Neural cell (in vitro differentiated cells): ENCODE measurements around the gene ATOH8. TPM values are rescaled to one million over a fixed set of nuclear protein-coding genes. Genes with fewer than 3 reads are reported as not detected.

ENCODE experiments used
- H2AFZ ChIP-seq: fragments of 200-600, 300-800 bp; sonication (generic), shearing (Covaris generic); 2 replicates; pipeline ENCODE4 v1.6.0; 2014; ENCODE audit warnings: low read depth, mild to moderate bottlenecking, antibody characterized with exemption, low read length, moderate library complexity
- H3F3A ChIP-seq: fragments of 200-600 bp; shearing (Covaris generic); 2 replicates; pipeline ENCODE4 v1.6.1; 2016; ENCODE audit warnings: mild to moderate bottlenecking, moderate library complexity, mixed read lengths, antibody characterized with exemption, low read length; ENCODE audit not compliant: insufficient read depth, poor library complexity, severe bottlenecking
- H3K27ac ChIP-seq: fragments of 200-600, 300-800 bp; sonication (generic), shearing (Covaris generic); 2 replicates; pipeline ENCODE4 v1.5.1; 2014; ENCODE audit warnings: mild to moderate bottlenecking, low read length, moderate library complexity
- H3K27me3 ChIP-seq: fragments of 300-800, 200-600 bp; sonication (generic), shearing (Covaris generic); 2 replicates; pipeline ENCODE4 v1.6.0; 2014; ENCODE audit warnings: mild to moderate bottlenecking, low read depth, low read length, moderate library complexity; ENCODE audit not compliant: insufficient read depth
- H3K36me3 ChIP-seq: fragments of 300-800, 200-600 bp; sonication (generic), shearing (Covaris generic); 2 replicates; pipeline ENCODE4 v1.5.1; 2014; ENCODE audit warnings: mild to moderate bottlenecking, antibody characterized with exemption, low read length, moderate library complexity; ENCODE audit not compliant: insufficient read depth
- H3K4me2 ChIP-seq: fragments of 300-800, 200-600 bp; sonication (generic), shearing (Covaris generic); 2 replicates; pipeline ENCODE4 v1.6.0; 2014; ENCODE audit warnings: mild to moderate bottlenecking, low read length
- H3K4me3 ChIP-seq: fragments of 300-800, 200-600 bp; sonication (generic), shearing (Covaris generic); 2 replicates; pipeline ENCODE4 v1.5.1; 2014; ENCODE audit warnings: mild to moderate bottlenecking, low read length, moderate library complexity
- H3K79me2 ChIP-seq: fragments of 200-600 bp; shearing (Covaris generic); replicated peaks from 2 replicates; pipeline ENCODE4 v1.6.0; 2014; ENCODE audit warnings: mild to moderate bottlenecking, low read length, moderate library complexity; ENCODE audit not compliant: insufficient read depth
- H3K9ac ChIP-seq: fragments of 300-800, 200-600 bp; sonication (generic), shearing (Covaris generic); 2 replicates; pipeline ENCODE4 v1.6.1; 2016; ENCODE audit warnings: mild to moderate bottlenecking, low read length, mixed read lengths
- H3K9me2 ChIP-seq: fragments of 200-600 bp; shearing (Covaris generic); 2 replicates; pipeline ENCODE4 v1.6.1; 2016; ENCODE audit warnings: mild to moderate bottlenecking, low read length, mixed read lengths; ENCODE audit not compliant: insufficient read depth
- H3K9me3 ChIP-seq: fragments of 200-600, 300-800 bp; sonication (generic), shearing (Covaris generic); 2 replicates; pipeline ENCODE4 v1.6.1; 2016; ENCODE audit warnings: mild to moderate bottlenecking, mixed run types, low read length, moderate library complexity, mixed read lengths
- H4K20me1 ChIP-seq: fragments of 200-600 bp; shearing (Covaris generic); 2 replicates; pipeline ENCODE4 v1.6.1; 2016; ENCODE audit warnings: mild to moderate bottlenecking, mixed run types; ENCODE audit not compliant: insufficient read depth
- EP300 ChIP-seq: fragments of 450-650 bp; conservative IDR thresholded peaks from 2 replicates; pipeline ENCODE4 v1.6.1; 2014; ENCODE audit warnings: antibody characterized with exemption, mild to moderate bottlenecking, moderate library complexity; ENCODE audit not compliant: poor library complexity, severe bottlenecking
- EZH2 ChIP-seq: fragments of 200-600, 300-800 bp; shearing (Covaris generic), sonication (generic); IDR thresholded peaks from 2 replicates; pipeline ENCODE4 v1.6.1; 2014; ENCODE audit warnings: antibody characterized with exemption, low read length, borderline replicate concordance, mild to moderate bottlenecking; ENCODE audit not compliant: insufficient read depth, poor library complexity, severe bottlenecking
- MXI1 ChIP-seq: fragments of 450-650 bp; conservative IDR thresholded peaks from 2 replicates; pipeline ENCODE4 v1.6.1; 2014; ENCODE audit warnings: antibody characterized with exemption, mild to moderate bottlenecking; ENCODE audit not compliant: poor library complexity, severe bottlenecking
- POLR2AphosphoS5 ChIP-seq: IDR thresholded peaks from 2 replicates; pipeline ENCODE4 v1.6.1; 2012
- RAD21 ChIP-seq: fragments of 450-650 bp; conservative IDR thresholded peaks from 2 replicates; pipeline ENCODE4 v1.6.1; 2014; ENCODE audit warnings: antibody characterized with exemption, mild to moderate bottlenecking, moderate library complexity
- SMC3 ChIP-seq: fragments of 450-650 bp; conservative IDR thresholded peaks from 2 replicates; pipeline ENCODE4 v1.6.1; 2014; ENCODE audit warnings: antibody characterized with exemption, mild to moderate bottlenecking, moderate library complexity; ENCODE audit not compliant: poor library complexity
- TAF1 ChIP-seq: IDR thresholded peaks from 2 replicates; pipeline ENCODE4 v1.6.1; 2012; ENCODE audit warnings: low read depth
- polyA minus RNA-seq: library from RNA; depleted of rRNA, polyadenylated mRNA; stranded (reverse); fragments of >200 nt; gene quantifications from 2 replicates; pipeline ENCODE4 v1.2.3, GENCODE V29; 2014
- polyA plus RNA-seq: library from polyadenylated mRNA; depleted of rRNA; stranded (reverse); fragments of >200 nt; gene quantifications from 2 replicates; pipeline ENCODE4 v1.2.3, GENCODE V29; 2014
- TF ChIP-seq, protein P1 (sequence below): IDR thresholded peaks from 2 replicates; pipeline ENCODE4 v1.6.1; 2012; ENCODE audit warnings: borderline replicate concordance
- TF ChIP-seq, protein P2 (sequence below): fragments of 450-650 bp; IDR thresholded peaks from 2 replicates; pipeline ENCODE4 v1.5.1; 2014; ENCODE audit warnings: antibody characterized with exemption, mild to moderate bottlenecking, moderate library complexity; ENCODE audit not compliant: poor library complexity, severe bottlenecking

The ATOH8 gene, protein sequence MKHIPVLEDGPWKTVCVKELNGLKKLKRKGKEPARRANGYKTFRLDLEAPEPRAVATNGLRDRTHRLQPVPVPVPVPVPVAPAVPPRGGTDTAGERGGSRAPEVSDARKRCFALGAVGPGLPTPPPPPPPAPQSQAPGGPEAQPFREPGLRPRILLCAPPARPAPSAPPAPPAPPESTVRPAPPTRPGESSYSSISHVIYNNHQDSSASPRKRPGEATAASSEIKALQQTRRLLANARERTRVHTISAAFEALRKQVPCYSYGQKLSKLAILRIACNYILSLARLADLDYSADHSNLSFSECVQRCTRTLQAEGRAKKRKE
- 0.92 and 1.6 TPM in 2 replicates for polyA plus RNA-seq
- 0.35 and 1.5 TPM in 2 replicates for polyA minus RNA-seq

DNA sequence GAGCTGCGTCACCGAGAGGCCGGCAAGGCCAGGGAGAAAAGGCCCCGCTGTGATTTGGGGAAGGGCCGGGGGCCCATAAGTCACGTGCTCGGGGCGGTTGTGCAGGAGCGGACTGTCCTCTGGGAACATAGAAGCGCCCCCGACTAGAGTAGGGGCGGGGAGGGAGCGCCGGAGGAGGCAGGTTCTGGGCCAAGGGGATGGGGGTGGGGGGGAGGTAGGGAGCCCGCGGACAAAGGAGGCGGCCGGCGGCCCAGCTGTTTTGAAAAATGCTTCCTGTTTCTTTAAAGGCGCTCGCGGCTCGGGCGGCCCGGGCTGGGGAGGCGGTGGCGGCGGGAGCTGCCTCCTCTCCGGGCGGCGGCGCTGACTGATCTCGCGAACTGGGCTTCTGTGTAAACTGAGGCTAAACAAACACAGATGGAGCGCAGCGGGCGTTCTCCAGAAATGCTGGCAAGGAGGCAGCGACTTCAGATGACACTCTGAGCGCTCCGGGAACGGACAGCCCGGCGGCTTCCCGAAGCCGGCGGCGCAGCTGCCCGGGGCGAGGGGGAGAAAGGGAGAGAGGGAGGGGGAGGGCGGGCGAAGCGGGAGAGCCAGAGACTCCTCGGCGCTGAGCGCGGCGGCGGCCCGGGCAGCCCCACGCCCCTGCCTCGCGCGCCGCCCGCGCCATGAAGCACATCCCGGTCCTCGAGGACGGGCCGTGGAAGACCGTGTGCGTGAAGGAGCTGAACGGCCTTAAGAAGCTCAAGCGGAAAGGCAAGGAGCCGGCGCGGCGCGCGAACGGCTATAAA is at the start of gene ATOH8:
ATOH8 (plus strand) TSS at position 467 of the 788 bp plus-strand sequence; CDS start at position 666, 199 bp downstream.
- no peaks in the 10 kb centered on the region for H4K20me1 ChIP-seq
- TF ChIP-seq EZH2 (no peak), SMC3 (no peak), EP300 (no peak), RAD21 (no peak), POLR2AphosphoS5 (no peak), MXI1 (no peak), TAF1 (no peak)
- TF ChIP-seq, protein P1, sequence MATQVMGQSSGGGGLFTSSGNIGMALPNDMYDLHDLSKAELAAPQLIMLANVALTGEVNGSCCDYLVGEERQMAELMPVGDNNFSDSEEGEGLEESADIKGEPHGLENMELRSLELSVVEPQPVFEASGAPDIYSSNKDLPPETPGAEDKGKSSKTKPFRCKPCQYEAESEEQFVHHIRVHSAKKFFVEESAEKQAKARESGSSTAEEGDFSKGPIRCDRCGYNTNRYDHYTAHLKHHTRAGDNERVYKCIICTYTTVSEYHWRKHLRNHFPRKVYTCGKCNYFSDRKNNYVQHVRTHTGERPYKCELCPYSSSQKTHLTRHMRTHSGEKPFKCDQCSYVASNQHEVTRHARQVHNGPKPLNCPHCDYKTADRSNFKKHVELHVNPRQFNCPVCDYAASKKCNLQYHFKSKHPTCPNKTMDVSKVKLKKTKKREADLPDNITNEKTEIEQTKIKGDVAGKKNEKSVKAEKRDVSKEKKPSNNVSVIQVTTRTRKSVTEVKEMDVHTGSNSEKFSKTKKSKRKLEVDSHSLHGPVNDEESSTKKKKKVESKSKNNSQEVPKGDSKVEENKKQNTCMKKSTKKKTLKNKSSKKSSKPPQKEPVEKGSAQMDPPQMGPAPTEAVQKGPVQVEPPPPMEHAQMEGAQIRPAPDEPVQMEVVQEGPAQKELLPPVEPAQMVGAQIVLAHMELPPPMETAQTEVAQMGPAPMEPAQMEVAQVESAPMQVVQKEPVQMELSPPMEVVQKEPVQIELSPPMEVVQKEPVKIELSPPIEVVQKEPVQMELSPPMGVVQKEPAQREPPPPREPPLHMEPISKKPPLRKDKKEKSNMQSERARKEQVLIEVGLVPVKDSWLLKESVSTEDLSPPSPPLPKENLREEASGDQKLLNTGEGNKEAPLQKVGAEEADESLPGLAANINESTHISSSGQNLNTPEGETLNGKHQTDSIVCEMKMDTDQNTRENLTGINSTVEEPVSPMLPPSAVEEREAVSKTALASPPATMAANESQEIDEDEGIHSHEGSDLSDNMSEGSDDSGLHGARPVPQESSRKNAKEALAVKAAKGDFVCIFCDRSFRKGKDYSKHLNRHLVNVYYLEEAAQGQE, result no peak
- TF ChIP-seq, protein P2, sequence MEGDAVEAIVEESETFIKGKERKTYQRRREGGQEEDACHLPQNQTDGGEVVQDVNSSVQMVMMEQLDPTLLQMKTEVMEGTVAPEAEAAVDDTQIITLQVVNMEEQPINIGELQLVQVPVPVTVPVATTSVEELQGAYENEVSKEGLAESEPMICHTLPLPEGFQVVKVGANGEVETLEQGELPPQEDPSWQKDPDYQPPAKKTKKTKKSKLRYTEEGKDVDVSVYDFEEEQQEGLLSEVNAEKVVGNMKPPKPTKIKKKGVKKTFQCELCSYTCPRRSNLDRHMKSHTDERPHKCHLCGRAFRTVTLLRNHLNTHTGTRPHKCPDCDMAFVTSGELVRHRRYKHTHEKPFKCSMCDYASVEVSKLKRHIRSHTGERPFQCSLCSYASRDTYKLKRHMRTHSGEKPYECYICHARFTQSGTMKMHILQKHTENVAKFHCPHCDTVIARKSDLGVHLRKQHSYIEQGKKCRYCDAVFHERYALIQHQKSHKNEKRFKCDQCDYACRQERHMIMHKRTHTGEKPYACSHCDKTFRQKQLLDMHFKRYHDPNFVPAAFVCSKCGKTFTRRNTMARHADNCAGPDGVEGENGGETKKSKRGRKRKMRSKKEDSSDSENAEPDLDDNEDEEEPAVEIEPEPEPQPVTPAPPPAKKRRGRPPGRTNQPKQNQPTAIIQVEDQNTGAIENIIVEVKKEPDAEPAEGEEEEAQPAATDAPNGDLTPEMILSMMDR, result no peak
- no peaks in the 10 kb centered on the region for H3K9me2 ChIP-seq
- no peaks in the 10 kb centered on the region for H3K9me3 ChIP-seq
- H3F3A ChIP-seq, result no peaks in the 10 kb centered on the region
- H3K27ac ChIP-seq, result no peak within 1 kb of the TSS
- H3K4me3 ChIP-seq, result peak within 1 kb of the TSS; percentile 84
- peaks cover 6% of the 10 kb centered on the region for H3K79me2 ChIP-seq
- H2AFZ ChIP-seq, result peak within 1 kb of the TSS; percentile 27
- peak within 1 kb of the TSS; percentile 91 for H3K4me2 ChIP-seq
- H3K36me3 ChIP-seq, result no peaks in the 10 kb centered on the region
- H3K9ac ChIP-seq, result peak within 1 kb of the TSS; percentile 50
- H3K27me3 ChIP-seq, result peaks cover 18% of the 10 kb centered on the region

DNA sequence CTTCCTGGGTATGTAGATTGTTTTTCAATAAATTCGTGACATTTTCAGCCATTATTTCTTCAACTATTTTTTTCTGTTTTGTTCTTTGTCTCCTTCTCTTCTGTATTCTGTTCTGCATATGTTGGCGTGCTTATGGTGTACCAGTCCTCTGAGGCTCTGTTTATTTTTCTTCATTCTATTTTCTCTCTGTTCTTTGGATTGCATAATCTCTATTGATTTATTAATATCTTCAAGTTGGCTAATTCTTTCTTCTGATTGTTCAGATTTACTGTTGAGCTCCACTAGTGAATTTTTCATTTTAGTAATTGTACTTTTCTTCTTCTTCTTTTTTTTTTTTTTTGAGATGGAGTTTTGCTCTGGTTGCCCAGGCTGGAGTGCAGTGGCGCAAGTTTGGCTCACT is 49.8 kb upstream of the ATOH8 start:
- H3K27ac ChIP-seq, result no peak overlapping the region
- H3K4me2 ChIP-seq, result no peak overlapping the region
- no peak overlapping the region for H3K4me3 ChIP-seq
- no peaks in the 10 kb centered on the region for H3F3A ChIP-seq
- TF ChIP-seq POLR2AphosphoS5 (no peak), MXI1 (no peak), EZH2 (no peak), RAD21 (no peak), SMC3 (no peak), EP300 (no peak), TAF1 (no peak)
- TF ChIP-seq, protein P1, result no peak
- TF ChIP-seq, protein P2, result no peak
- no peaks in the 10 kb centered on the region for H3K9me3 ChIP-seq
- no peak overlapping the region for H3K9ac ChIP-seq
- H3K27me3 ChIP-seq, result no peaks in the 10 kb centered on the region
- no peaks in the 10 kb centered on the region for H4K20me1 ChIP-seq
- H2AFZ ChIP-seq, result no peak overlapping the region
- no peaks in the 10 kb centered on the region for H3K36me3 ChIP-seq
- H3K9me2 ChIP-seq, result no peaks in the 10 kb centered on the region
- H3K79me2 ChIP-seq, result no peaks in the 10 kb centered on the region
